ENCODE data around the gene RSAD1. TPM values are rescaled to one million over a fixed set of nuclear protein-coding genes. Genes with fewer than 3 reads are reported as not detected.

The RSAD1 gene
- total RNA-seq, 1 donor from 2014 or later, result 37.5 TPM

GRCh38 chr17:50467114-50467854, 11.4 kb upstream of the RSAD1 start:
- Mint-ChIP-seq H3K4me1 (ENCODE audit: unreplicated experiment) (no peaks in the 10 kb centered on the region), H3K27ac (ENCODE audit: unreplicated experiment) (no peak overlapping the region), H3K27me3 (ENCODE audit: unreplicated experiment) (no peaks in the 10 kb centered on the region), H3K4me3 (ENCODE audit: unreplicated experiment) (no peak overlapping the region), H3K36me3 (ENCODE audit: unreplicated experiment) (no peaks in the 10 kb centered on the region), H3K9me3 (ENCODE audit: unreplicated experiment) (no peaks in the 10 kb centered on the region)
- no peak for DNase-seq (ENCODE audit: extremely low spot score, unreplicated experiment)
- TF ChIP-seq CTCF (IDR thresholded peaks at IDR 0.05), result no peak

GRCh38 chr17:50467855-50468303, 10.8 kb upstream of the RSAD1 start:
- no peak for DNase-seq (ENCODE audit: extremely low spot score, unreplicated experiment)
- Mint-ChIP-seq H3K27ac (ENCODE audit: unreplicated experiment) (no peak overlapping the region), H3K4me3 (ENCODE audit: unreplicated experiment) (no peak overlapping the region), H3K27me3 (ENCODE audit: unreplicated experiment) (no peaks in the 10 kb centered on the region), H3K36me3 (ENCODE audit: unreplicated experiment) (no peaks in the 10 kb centered on the region), H3K9me3 (ENCODE audit: unreplicated experiment) (no peaks in the 10 kb centered on the region), H3K4me1 (ENCODE audit: unreplicated experiment) (no peaks in the 10 kb centered on the region)
- no peak for TF ChIP-seq CTCF (IDR thresholded peaks at IDR 0.05)

DNA sequence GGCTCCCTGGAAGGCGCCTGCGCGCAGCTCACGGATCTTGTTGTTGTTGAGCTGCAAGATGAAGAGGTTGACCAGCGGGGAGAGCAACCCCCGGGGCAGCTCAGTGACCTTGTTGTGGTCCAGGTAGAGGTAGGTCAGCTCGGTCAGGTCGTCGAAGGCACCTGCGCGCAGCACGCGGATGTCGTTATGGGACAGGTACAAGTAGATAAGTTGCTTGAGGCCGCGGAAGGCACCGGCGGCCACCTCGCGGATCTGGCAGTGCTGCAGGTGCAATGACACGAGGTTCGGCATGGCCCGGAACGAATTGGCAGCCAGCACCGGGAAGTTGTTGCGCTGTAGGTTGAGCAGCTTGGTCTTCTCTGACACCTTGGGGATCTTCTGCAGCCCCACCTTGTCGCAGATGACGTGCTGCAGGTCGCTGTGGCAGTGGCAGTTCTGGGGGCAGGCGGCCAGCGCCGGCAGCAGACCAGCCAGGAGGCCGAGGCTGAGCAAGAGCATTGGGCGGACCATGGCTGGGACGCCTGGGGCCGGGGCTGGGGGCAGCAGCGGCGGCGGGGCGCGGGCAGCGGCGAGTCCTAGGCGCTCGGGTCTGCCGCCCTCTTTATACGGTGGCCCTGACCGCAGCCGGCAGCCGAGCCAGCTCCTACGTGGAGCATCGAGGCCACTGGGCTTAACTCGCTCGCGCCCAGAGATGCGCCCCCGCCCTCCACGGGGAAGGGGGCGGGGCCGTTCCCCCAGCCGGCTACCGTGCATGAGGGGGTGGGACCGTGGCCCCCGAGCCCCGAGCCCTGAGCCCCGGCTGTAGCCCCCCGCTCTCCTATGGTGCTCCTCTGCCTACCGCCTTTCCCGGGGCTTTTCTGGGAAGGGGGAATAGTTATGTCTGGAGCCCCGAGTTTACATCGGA, 10.1 kb upstream of the RSAD1 start, which contains the start of gene CHAD:
Gene CHAD, minus strand, starts transcription at position 577 of the 904 bp plus-strand sequence. Its CDS starts 67 bp downstream, at position 510.
- no peak for TF ChIP-seq CTCF (IDR thresholded peaks at IDR 0.05)
- H3K4me3 Mint-ChIP-seq (ENCODE audit: unreplicated experiment), result no peak within 1 kb of the TSS
- H3K4me1 Mint-ChIP-seq (ENCODE audit: unreplicated experiment), result no peaks in the 10 kb centered on the region

GRCh38 chr17:50469208-50469605, 9.5 kb upstream of the RSAD1 start:
- Mint-ChIP-seq H3K27ac (ENCODE audit: unreplicated experiment) (no peak overlapping the region), H3K36me3 (ENCODE audit: unreplicated experiment) (no peaks in the 10 kb centered on the region), H3K9me3 (ENCODE audit: unreplicated experiment) (no peaks in the 10 kb centered on the region), H3K4me3 (ENCODE audit: unreplicated experiment) (no peak overlapping the region), H3K27me3 (ENCODE audit: unreplicated experiment) (no peaks in the 10 kb centered on the region), H3K4me1 (ENCODE audit: unreplicated experiment) (no peaks in the 10 kb centered on the region)
- TF ChIP-seq CTCF (IDR thresholded peaks at IDR 0.05), result no peak
- no peak for DNase-seq (ENCODE audit: extremely low spot score, unreplicated experiment)

More for the DNA sequence above, 10.1 kb upstream of the RSAD1 start, which contains the start of gene CHAD:
- no peaks in the 10 kb centered on the region for H3K36me3 Mint-ChIP-seq (ENCODE audit: unreplicated experiment)
- no peak for DNase-seq (ENCODE audit: extremely low spot score, unreplicated experiment)
- H3K27me3 Mint-ChIP-seq (ENCODE audit: unreplicated experiment), result no peaks in the 10 kb centered on the region
- H3K9me3 Mint-ChIP-seq (ENCODE audit: unreplicated experiment), result no peaks in the 10 kb centered on the region
- H3K27ac Mint-ChIP-seq (ENCODE audit: unreplicated experiment), result no peak within 1 kb of the TSS
